ENCODE results near the gene JUNB. TPM values are rescaled to one million over a fixed set of nuclear protein-coding genes. Genes with fewer than 3 reads are reported as not detected.

The JUNB gene
- total RNA-seq = 53.4 and 101 TPM in 2 replicates

DNA sequence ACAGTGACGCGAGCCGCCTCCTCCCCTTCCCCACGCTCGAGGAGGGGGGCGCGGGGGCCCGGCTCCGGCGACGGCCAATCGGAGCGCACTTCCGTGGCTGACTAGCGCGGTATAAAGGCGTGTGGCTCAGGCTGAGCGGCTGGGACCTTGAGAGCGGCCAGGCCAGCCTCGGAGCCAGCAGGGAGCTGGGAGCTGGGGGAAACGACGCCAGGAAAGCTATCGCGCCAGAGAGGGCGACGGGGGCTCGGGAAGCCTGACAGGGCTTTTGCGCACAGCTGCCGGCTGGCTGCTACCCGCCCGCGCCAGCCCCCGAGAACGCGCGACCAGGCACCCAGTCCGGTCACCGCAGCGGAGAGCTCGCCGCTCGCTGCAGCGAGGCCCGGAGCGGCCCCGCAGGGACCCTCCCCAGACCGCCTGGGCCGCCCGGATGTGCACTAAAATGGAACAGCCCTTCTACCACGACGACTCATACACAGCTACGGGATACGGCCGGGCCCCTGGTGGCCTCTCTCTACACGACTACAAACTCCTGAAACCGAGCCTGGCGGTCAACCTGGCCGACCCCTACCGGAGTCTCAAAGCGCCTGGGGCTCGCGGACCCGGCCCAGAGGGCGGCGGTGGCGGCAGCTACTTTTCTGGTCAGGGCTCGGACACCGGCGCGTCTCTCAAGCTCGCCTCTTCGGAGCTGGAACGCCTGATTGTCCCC lies at the start of gene JUNB:
Gene JUNB (plus strand): TSS at position 142 of the 706 bp plus-strand sequence. CDS start 286 bp downstream, at position 428.

DNA sequence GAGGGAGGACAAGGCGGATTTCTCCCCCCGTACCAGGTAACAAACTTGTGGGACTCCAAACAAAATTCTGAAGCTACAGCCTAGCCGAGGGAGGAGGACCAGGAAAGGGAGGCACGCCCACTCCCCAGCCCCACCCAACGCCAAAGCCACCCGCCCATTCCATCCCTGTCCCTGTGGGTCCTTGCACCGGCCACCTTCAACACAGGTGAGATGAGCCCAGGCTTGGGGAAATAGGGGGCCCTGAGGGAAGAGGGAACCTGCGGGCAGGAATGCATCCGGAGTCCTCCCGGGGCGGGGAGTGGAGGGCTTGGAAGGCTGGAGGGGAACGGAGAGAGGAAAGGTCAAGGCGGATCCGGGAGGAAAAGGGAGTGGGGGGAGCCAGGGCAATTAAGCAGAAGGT lies 39.7 kb upstream of the JUNB start, which contains the start of gene BEST2:
Gene BEST2 (plus strand): TSS at position 157 of the 400 bp plus-strand sequence. CDS start 802 bp downstream, outside the sequence.

DNA sequence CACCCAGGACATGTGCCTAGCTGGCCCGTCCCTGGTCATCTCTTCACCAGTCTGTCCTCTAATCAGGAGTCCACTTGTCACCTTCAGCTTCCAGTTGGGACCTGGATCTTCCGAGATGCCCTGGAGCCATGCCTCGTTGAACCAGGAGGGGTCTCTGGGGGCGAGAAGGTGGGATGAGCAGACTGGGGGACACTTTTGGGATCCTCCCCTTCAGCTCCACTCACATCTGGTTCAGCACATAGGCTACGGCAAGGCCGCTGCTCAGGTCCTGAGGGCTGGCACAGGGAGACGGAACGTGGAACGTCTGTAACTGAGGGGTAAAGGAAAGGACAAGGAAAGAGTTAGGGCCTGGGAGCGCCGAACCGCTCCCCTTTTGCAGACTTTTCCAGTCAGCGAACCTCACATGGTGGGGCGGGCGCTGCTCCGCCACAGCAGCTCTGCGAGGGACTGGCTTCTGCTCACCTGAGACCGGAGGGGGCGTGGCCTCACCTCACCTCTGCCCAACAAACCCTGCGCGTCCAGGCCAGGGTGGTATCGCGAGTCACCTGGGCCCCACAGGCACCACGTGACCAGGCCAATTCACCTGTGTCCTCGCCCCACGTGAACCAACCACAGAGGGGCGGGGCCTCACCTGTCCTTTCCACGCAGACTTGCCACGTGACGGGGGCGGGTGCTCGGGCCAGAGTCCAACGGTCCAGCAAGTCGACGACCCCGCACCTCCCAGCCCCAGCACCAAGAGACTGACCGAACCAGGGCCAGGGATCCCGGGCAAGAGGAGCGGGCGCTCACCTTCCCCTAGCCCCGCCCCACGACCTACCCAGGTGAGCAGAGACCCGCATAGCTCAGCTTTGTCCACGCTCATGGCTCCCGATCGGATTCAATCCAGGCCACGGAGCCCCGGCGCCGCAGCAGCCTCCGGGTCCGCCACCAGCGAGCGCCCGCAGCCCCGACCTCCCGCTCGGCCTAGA lies 16.4 kb upstream of the JUNB start, which contains the start of gene HOOK2:
Gene HOOK2 (minus strand): TSS at position 965 of the 968 bp plus-strand sequence. CDS start 103 bp downstream, at position 862.

DNA sequence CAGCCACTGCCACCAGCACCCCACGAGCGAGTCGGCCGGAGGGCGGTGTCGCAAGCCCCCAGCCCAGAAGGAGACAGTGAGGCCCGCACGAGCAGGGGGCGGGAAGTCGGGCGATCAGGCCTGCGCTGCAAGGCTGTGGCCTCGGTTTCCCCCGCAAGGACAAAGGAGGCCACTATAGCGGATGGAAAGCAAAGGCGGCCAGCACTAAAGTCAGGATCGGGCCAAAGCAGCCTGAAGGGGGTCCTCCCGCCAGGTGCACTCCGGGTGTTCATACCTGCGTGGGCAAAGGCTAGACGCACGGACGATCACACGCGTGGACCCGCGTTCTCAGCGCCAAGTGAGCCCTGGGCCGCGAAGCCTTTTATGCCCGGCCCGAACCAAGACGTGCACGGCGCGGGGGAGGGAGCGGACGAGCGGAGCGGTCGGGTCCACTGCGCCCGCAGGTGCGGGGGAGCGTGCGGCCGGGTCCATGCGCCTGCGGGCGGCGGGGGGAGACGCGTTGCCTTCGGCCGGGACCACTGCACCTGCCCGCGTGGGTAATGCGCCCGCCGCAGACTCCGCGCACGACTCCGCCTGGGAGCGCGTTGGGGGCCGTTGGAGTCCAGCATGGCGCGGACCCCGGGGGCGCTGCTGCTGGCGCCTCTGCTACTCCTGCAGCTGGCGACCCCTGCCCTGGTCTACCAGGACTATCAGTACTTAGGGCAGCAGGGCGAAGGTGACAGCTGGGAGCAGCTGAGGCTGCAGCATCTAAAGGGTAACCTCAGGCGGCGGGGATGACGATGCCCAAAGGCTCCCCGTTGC lies 10.4 kb downstream of the JUNB start, which contains the start of the genes PRDX2 and THSD8:
Gene PRDX2 (minus strand): TSS at position 335 of the 801 bp plus-strand sequence. CDS start 539 bp downstream, outside the sequence.
Gene THSD8 (plus strand): TSS at position 604 of the 801 bp plus-strand sequence. CDS start 3 bp downstream, at position 607.

DNA sequence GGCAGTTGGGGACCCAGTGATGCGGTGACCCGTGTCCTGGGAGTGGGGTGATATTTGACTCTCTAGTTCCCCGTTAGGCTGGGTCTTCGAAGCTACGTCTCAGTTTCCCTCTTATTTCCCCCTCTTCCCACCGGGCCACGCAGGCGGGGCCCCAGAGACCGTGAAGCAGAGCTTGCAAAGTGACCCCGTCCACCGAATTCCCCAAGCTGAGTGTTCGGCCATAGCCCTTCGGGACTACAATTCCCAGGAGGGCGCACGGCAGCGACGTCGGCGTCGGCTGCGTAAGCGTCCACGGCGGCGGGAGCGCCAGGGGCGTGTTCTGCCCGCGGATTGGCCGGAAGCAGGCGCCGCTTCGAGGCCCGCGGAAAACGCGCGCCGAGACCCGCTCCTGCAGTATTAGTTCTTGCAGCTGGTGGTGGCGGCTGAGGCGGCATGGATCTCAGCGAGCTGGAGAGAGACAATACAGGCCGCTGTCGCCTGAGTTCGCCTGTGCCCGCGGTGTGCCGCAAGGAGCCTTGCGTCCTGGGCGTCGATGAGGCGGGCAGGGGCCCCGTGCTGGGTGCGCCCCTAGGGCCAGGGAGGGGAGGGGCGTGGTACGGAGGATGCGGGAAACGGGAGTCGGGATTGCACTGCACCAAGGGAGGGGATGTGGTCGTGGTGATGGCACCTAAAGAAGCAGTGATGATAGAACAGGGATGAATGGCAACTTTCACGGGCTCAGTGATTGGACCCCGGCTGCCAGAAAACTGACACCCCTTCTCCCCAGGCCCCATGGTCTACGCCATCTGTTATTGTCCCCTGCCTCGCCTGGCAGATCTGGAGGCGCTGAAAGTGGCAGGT lies 15.2 kb downstream of the JUNB start, which contains the start of gene RNASEH2A:
Gene RNASEH2A (plus strand): TSS at position 343 of the 840 bp plus-strand sequence. CDS start 90 bp downstream, at position 433.

DNA sequence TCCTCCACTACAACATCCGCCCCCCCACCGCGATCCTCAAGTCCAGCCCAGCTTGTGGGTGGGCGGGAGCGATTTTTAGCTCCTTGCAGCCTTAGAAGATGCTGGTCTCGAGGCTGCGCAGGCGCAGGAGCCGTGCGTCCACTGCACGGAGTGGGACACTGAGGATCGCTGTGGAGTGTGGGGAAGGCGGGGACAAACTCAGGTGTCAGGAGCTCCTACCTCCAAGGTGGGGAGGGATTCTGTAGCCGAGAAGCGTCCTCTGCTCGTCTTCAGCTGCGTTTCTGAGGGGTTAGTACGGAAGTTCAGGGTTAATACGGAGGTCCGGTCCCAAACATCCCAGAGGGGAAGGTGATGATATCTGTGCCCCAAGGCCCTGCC lies 43.3 kb downstream of the JUNB start, which contains the start of gene RTBDN:
Gene RTBDN (minus strand): TSS at position 14 of the 378 bp plus-strand sequence. CDS start 4,600 bp downstream, outside the sequence.

DNA sequence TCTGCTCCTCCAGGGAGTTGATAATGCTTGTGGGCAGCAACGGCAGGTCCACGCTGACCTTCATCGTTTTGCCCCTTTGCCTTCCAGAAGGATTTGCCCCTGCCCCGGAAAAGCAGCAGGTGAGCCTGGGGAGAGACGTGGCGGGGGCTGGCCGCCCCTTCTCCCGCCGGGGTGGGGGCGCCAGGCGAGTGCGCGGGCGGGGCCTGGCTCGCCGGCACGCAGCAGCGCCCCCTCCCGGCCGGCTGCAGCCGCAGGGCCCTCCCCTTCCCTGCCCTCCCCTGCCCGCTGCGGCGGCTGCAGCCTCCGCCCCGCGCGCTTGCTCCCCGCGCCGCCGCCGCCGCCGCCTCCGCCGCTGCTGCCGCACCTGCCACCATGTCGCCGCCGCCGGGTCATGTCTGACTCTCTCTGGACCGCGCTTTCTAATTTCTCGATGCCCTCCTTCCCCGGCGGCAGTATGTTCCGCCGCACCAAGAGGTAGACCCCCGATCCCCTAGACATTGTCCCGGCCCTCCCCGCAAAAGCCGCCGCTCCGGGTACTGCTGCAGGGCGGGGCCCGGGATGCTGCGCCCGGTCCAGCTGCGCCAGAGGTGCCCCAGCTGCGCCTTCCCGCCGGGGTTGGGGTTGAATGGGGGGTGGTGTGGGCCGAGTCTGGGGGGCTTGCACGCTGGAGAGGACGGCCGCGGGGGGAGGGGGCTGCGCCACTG lies 47.0 kb downstream of the JUNB start, which contains the start of gene MAST1:
Gene MAST1 (plus strand): TSS at position 334 of the 704 bp plus-strand sequence. CDS start 58 bp downstream, at position 392.

Small RNAs within 50 kb of the gene (small RNA-seq; reads per million reads assigned to genes)
- not detected for gene MIR5684

Other genes starting within 250 kb of the JUNB start
- 3.3 and 4.0 TPM in 2 replicates for gene ZNF564, start 240.0 kb upstream of the JUNB start, total RNA-seq
- gene ZNF490, start 180.7 kb upstream of the JUNB start, total RNA-seq = 6.1 and 7.3 TPM in 2 replicates
- gene ZNF791, start 180.6 kb upstream of the JUNB start, total RNA-seq = 10.3 and 12.7 TPM in 2 replicates
- gene MAN2B1, start 124.7 kb upstream of the JUNB start, total RNA-seq = 27.4 and 41.2 TPM in 2 replicates
- 5.9 and 6.3 TPM in 2 replicates for gene WDR83, start 124.7 kb upstream of the JUNB start, total RNA-seq
- 59.2 and 60.0 TPM in 2 replicates for gene DHPS, start 109.6 kb upstream of the JUNB start, total RNA-seq
- not detected in 2 replicates for gene GNG14, start 103.5 kb upstream of the JUNB start, total RNA-seq
- gene FBXW9, start 94.9 kb upstream of the JUNB start, total RNA-seq = 18.2 and 23.5 TPM in 2 replicates
- gene TNPO2, start 67.6 kb upstream of the JUNB start, total RNA-seq = 43.0 and 54.0 TPM in 2 replicates
- 131 and 163 TPM in 2 replicates for gene TRIR, start 56.8 kb upstream of the JUNB start, total RNA-seq
- gene GET3, start 54.0 kb upstream of the JUNB start, total RNA-seq = 92.7 and 97.0 TPM in 2 replicates
- gene BEST2, start 39.7 kb upstream of the JUNB start, total RNA-seq = not detected in 2 replicates
- gene HOOK2, start 15.9 kb upstream of the JUNB start, total RNA-seq = 6.8 and 7.7 TPM in 2 replicates
- gene PRDX2, start 10.3 kb downstream of the JUNB start, total RNA-seq = 91.5 and 105 TPM in 2 replicates
- gene THSD8, start 10.6 kb downstream of the JUNB start, total RNA-seq = not detected in 2 replicates
- gene RNASEH2A, start 15.1 kb downstream of the JUNB start, total RNA-seq = 33.6 and 41.9 TPM in 2 replicates
- not detected in 2 replicates for gene RTBDN, start 43.1 kb downstream of the JUNB start, total RNA-seq
- gene MAST1, start 47.0 kb downstream of the JUNB start, total RNA-seq = 0.20 TPM in 1 of 2 replicates, not detected in the other
- 13.5 and 14.0 TPM in 2 replicates for gene DNASE2, start 90.0 kb downstream of the JUNB start, total RNA-seq
- gene KLF1, start 95.7 kb downstream of the JUNB start, total RNA-seq = 0.37 TPM in 1 of 2 replicates, not detected in the other
- gene GCDH, start 99.7 kb downstream of the JUNB start, total RNA-seq = 28.7 and 37.8 TPM in 2 replicates
- gene SYCE2, start 127.8 kb downstream of the JUNB start, total RNA-seq = 0.20 and 0.73 TPM in 2 replicates
- gene FARSA, start 142.2 kb downstream of the JUNB start, total RNA-seq = 73.5 and 89.5 TPM in 2 replicates
- gene CALR, start 147.1 kb downstream of the JUNB start, total RNA-seq = 1,887 and 1,968 TPM in 2 replicates
- 121 and 125 TPM in 2 replicates for gene RAD23A, start 154.4 kb downstream of the JUNB start, total RNA-seq
- gene GADD45GIP1, start 165.7 kb downstream of the JUNB start, total RNA-seq = 20.5 and 21.7 TPM in 2 replicates
- not detected in 2 replicates for gene DAND5, start 178.1 kb downstream of the JUNB start, total RNA-seq
- gene NFIX, start 204.0 kb downstream of the JUNB start, total RNA-seq = 66.5 and 73.9 TPM in 2 replicates